ENCODE measurements around the gene FERMT3. TPM values are rescaled to one million over a fixed set of nuclear protein-coding genes. Genes with fewer than 3 reads are reported as not detected.

Gene FERMT3
- total and polyA plus RNA-seq, 2 donors (not counting 3 experiments of a cell fraction or from before 2014, with no cell fraction given): 64.4 to 100 TPM

DNA sequence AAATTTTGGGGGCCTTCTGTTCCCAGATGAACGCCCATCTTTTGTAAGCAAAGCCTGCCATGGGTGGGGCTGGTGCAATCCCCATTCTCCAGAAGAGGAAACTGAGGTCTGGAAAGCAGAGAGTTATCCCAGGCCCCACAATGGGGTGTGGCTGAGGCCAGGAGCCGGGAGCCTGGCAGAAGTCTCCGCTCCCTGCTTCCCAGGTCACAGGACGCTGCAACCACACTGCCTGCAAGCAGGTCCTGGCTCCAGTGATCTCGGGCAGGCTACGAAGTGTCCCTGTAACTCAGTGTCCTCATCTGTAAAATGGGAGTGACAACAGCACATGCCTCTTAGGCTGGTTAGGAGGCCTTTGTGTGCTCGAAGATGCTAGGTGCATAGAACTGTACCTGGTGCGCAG, 46.5 kb downstream of the FERMT3 start:
- intact Hi-C loops (cut with micrococcal nuclease) (no loop called here), dilution Hi-C loops (cut with MboI; ENCODE audit: extremely low pct_ligation_motif_present, low sequenced_read_pairs) (no loop called here)
- Histone ChIP-seq H4K20me1 (replicated peaks; ENCODE audit: control insufficient read depth, extremely low read depth, insufficient read depth, low read length) (no peaks in the 10 kb centered on the region), H3K4me3 (replicated peaks in 1 of 3; ENCODE audit: insufficient read depth in 1 of 3, low read depth in 1 of 3, low read length in 3 of 3) (no peak overlapping the region), H3K27me3 (ENCODE audit: control insufficient read depth in 2 of 2, insufficient read depth in 2 of 2, low read length in 2 of 2) (no peaks in the 10 kb centered on the region), H2AFZ (ENCODE audit: low read depth, low read length) (no peak overlapping the region), H3K9me1 (replicated peaks; ENCODE audit: control insufficient read depth, extremely low read depth, insufficient read depth, low read length) (no peaks in the 10 kb centered on the region), H3K79me2 (ENCODE audit: control insufficient read depth, insufficient read depth, low read length) (peaks cover 32% of the 10 kb centered on the region), H3K4me2 (ENCODE audit: insufficient read depth, low read length) (peak overlapping the region; percentile 23), H3K9ac (replicated peaks; ENCODE audit: extremely low read depth, insufficient read depth, low read length) (no peak overlapping the region), H3K27ac (ENCODE audit: insufficient read depth, low read depth, low read length) (no peak overlapping the region), H3K36me3 (ENCODE audit: control insufficient read depth in 2 of 2, extremely low read depth in 1 of 2, insufficient read depth in 2 of 2, low read length in 2 of 2) (peaks cover 2 to 17% of the 10 kb centered on the region in 2 experiments), H3K9me3 (replicated peaks; ENCODE audit: control insufficient read depth, insufficient read depth, low read length) (no peaks in the 10 kb centered on the region), H3K4me1 (ENCODE audit: control insufficient read depth, extremely low read depth, insufficient read depth, low read length) (peaks cover 24% of the 10 kb centered on the region)
- CTCF ChIA-PET: interaction anchor here (0.6 to 4.7 kb wide), 9 partner anchors 10 to 102 kb away, joined by 3 to 60 read pairs (median 7); partner anchors contain the start of genes CATSPERZ, FERMT3, PRDX5 and STIP1
- DNase-seq (ENCODE audit: low read depth, low spot score): no peak
- BruUV-seq (replicated peaks): no TSS peak
- POLR2A ChIA-PET: no interaction called here
- TF ChIP-seq POLR2AphosphoS5 (IDR thresholded peaks at IDR 0.05; ENCODE audit: insufficient read depth, low read depth, low read length): no peak
- TF ChIP-seq FOS (IDR thresholded peaks at IDR 0.05; ENCODE audit: borderline replicate concordance, insufficient read depth, low read length): no peak
- TF ChIP-seq, protein P1, sequence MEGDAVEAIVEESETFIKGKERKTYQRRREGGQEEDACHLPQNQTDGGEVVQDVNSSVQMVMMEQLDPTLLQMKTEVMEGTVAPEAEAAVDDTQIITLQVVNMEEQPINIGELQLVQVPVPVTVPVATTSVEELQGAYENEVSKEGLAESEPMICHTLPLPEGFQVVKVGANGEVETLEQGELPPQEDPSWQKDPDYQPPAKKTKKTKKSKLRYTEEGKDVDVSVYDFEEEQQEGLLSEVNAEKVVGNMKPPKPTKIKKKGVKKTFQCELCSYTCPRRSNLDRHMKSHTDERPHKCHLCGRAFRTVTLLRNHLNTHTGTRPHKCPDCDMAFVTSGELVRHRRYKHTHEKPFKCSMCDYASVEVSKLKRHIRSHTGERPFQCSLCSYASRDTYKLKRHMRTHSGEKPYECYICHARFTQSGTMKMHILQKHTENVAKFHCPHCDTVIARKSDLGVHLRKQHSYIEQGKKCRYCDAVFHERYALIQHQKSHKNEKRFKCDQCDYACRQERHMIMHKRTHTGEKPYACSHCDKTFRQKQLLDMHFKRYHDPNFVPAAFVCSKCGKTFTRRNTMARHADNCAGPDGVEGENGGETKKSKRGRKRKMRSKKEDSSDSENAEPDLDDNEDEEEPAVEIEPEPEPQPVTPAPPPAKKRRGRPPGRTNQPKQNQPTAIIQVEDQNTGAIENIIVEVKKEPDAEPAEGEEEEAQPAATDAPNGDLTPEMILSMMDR (IDR thresholded peaks at IDR 0.05; ENCODE audit: extremely low read depth in 1 of 2, insufficient read depth in 1 of 2, low read depth in 1 of 2, low read length in 2 of 2): no peak
- TF ChIP-seq JUN (IDR thresholded peaks at IDR 0.05; ENCODE audit: borderline replicate concordance, insufficient read depth, insufficient read length, low read depth): no peak
- TF ChIP-seq MYC (IDR thresholded peaks at IDR 0.05; ENCODE audit: low read depth, low read length): no peak
- TF ChIP-seq GATA2 (IDR thresholded peaks at IDR 0.05; ENCODE audit: insufficient read depth, insufficient read length, low read depth, low read length): no peak
- TF ChIP-seq POLR2A (IDR thresholded peaks at IDR 0.05; ENCODE audit: low read depth, low read length): no peak
- TF ChIP-seq MAX (IDR thresholded peaks at IDR 0.05; ENCODE audit: insufficient read depth, insufficient read length): no peak
- no peak for TF ChIP-seq EZH2 (IDR thresholded peaks at IDR 0.05; ENCODE audit: borderline replicate concordance, low read depth, low read length, severe bottlenecking)
- no peak for FAIRE-seq

Data from endothelial cell of umbilical vein (primary cell).